HG03354 (cell line): ENCODE data around the gene PTPN7.
"Not testable (repeated sequence)": the region's sequence is repeated elsewhere in the genome, so short reads cannot be mapped to it uniquely, and the experiment has no call there.

ENCODE experiments used
- ATAC-seq: cut with Tn5 transposase; IDR thresholded peaks from one replicate; pipeline ENCODE4 v1.9.1; 2021; ENCODE audit warnings: mild to moderate bottlenecking; ENCODE audit not compliant: unreplicated experiment, poor library complexity, severe bottlenecking

PTPN7 gene

GRCh38 chr1:202168861-202169260 lies 8.5 kb upstream of the PTPN7 start:
- no peak for ATAC-seq

- ATAC-seq: no peak
These were observed 7.5 kb upstream of the PTPN7 start for GRCh38 chr1:202167708-202168415.

GRCh38 chr1:202167054-202167453 lies 6.7 kb upstream of the PTPN7 start:
- ATAC-seq: not testable (repeated sequence)

GRCh38 chr1:202165942-202166843 lies 5.8 kb upstream of the PTPN7 start:
- no peak for ATAC-seq

GRCh38 chr1:202165267-202165941 lies 5.0 kb upstream of the PTPN7 start:
- ATAC-seq: no peak

- peak; percentile 62 for ATAC-seq
These were observed 4.1 kb upstream of the PTPN7 start for GRCh38 chr1:202164271-202165037.

GRCh38 chr1:202163281-202164270 lies 3.2 kb upstream of the PTPN7 start:
- no peak for ATAC-seq

- no peak for ATAC-seq
These were observed 2.2 kb upstream of the PTPN7 start for GRCh38 chr1:202162418-202163280.

GRCh38 chr1:202162047-202162417 lies 1.6 kb upstream of the PTPN7 start:
- peak; percentile 35 for ATAC-seq

- no peak for ATAC-seq
These were observed 997 bp upstream of the PTPN7 start for GRCh38 chr1:202161151-202162046.

GRCh38 chr1:202159534-202160371 lies 649 bp downstream of the PTPN7 start:
- ATAC-seq: no peak

- ATAC-seq: no peak
These were observed 1.4 kb downstream of the PTPN7 start for GRCh38 chr1:202158810-202159533.

- no peak for ATAC-seq
These were observed 2.5 kb downstream of the PTPN7 start for GRCh38 chr1:202157945-202158344.

GRCh38 chr1:202156590-202156989 lies 3.8 kb downstream of the PTPN7 start:
- ATAC-seq: no peak

- no peak for ATAC-seq
These were observed 4.9 kb downstream of the PTPN7 start for GRCh38 chr1:202155478-202156021.
